Measurements from ENCODE around the gene RETREG3. TPM values are rescaled to one million over a fixed set of nuclear protein-coding genes. Genes with fewer than 3 reads are reported as not detected.
"Not testable (repeated sequence)": the region's sequence is repeated elsewhere in the genome, so short reads cannot be mapped to it uniquely, and the experiment has no call there.

RETREG3 gene
- polyA plus RNA-seq, 1 of the 3 experiments (the other 2 are of a cell fraction) = 13.3 TPM

GRCh38 chr17:42627032-42627764, 18.0 kb upstream of the RETREG3 start:
- H3K36me3 ChIP-seq (replicated peaks in 1 of 2; ENCODE audit: control insufficient read depth in 1 of 2, insufficient read depth in 2 of 2, low read length in 1 of 2); H3K9ac ChIP-seq; H2AFZ ChIP-seq (ENCODE audit: low read depth); H3K9me2 ChIP-seq; H4K20me1 ChIP-seq (ENCODE audit: insufficient read depth); DNase-seq; H3K4me3 ChIP-seq (ENCODE audit: low read depth in 2 of 2, low read length in 1 of 2); H3K4me1 ChIP-seq (ENCODE audit: control insufficient read depth in 1 of 2, insufficient read depth in 2 of 2, low read depth in 1 of 2, low read length in 1 of 2); H3K4me2 ChIP-seq; H3K27me3 ChIP-seq (ENCODE audit: insufficient read depth); H3K79me2 ChIP-seq (ENCODE audit: insufficient read depth); POLR2A ChIA-PET; H3K27ac ChIP-seq (ENCODE audit: low read depth in 2 of 2, low read length in 1 of 2); H3F3A ChIP-seq (replicated peaks; ENCODE audit: insufficient read depth); H3K9me3 ChIP-seq: not testable (repeated sequence)
- CTCF ChIA-PET = interaction anchor here (2.6 kb wide), 1 partner anchor 40 kb away, joined by 6 read pairs; no protein-coding TSS in a partner anchor
- 89% methylated on average over 5 of the region's 6 CpGs for WGBS (ENCODE audit: low lambda C conversion rate)

- ChIA-PET POLR2A (no interaction called here), CTCF (interaction anchor here (0.8 to 1.8 kb wide), 4 partner anchors 44 to 96 kb away, joined by 3 to 6 read pairs (median 3); no protein-coding TSS in a partner anchor)
- no peak for DNase-seq
- no peaks in the 10 kb centered on the region for H3K79me2 ChIP-seq (ENCODE audit: insufficient read depth)
- peaks cover 0 to 2% of the 10 kb centered on the region in 2 experiments; a peak in 1 of 4 replicates for H3K4me1 ChIP-seq (ENCODE audit: control insufficient read depth in 1 of 2, insufficient read depth in 2 of 2, low read depth in 1 of 2, low read length in 1 of 2)
- TF ChIP-seq, protein P1, sequence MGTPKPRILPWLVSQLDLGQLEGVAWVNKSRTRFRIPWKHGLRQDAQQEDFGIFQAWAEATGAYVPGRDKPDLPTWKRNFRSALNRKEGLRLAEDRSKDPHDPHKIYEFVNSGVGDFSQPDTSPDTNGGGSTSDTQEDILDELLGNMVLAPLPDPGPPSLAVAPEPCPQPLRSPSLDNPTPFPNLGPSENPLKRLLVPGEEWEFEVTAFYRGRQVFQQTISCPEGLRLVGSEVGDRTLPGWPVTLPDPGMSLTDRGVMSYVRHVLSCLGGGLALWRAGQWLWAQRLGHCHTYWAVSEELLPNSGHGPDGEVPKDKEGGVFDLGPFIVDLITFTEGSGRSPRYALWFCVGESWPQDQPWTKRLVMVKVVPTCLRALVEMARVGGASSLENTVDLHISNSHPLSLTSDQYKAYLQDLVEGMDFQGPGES (IDR thresholded peaks at IDR 0.05; ENCODE audit: low read depth, low read length) = no peak
- TF ChIP-seq EP300 (IDR thresholded peaks at IDR 0.05; ENCODE audit: borderline replicate concordance in 1 of 2, low read depth in 1 of 2, low read length in 1 of 2) = no peak
- TF ChIP-seq, protein P2, sequence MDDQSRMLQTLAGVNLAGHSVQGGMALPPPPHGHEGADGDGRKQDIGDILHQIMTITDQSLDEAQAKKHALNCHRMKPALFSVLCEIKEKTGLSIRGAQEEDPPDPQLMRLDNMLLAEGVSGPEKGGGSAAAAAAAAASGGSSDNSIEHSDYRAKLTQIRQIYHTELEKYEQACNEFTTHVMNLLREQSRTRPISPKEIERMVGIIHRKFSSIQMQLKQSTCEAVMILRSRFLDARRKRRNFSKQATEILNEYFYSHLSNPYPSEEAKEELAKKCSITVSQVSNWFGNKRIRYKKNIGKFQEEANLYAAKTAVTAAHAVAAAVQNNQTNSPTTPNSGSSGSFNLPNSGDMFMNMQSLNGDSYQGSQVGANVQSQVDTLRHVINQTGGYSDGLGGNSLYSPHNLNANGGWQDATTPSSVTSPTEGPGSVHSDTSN (IDR thresholded peaks at IDR 0.05) = no peak
- TF ChIP-seq, protein P3, sequence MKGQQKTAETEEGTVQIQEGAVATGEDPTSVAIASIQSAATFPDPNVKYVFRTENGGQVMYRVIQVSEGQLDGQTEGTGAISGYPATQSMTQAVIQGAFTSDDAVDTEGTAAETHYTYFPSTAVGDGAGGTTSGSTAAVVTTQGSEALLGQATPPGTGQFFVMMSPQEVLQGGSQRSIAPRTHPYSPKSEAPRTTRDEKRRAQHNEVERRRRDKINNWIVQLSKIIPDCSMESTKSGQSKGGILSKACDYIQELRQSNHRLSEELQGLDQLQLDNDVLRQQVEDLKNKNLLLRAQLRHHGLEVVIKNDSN (IDR thresholded peaks at IDR 0.05; ENCODE audit: borderline replicate concordance, low read depth) = no peak
- no peak for TF ChIP-seq POLR2AphosphoS5 (IDR thresholded peaks at IDR 0.05; ENCODE audit: low read depth, low read length)
- no peak for TF ChIP-seq TCF12 (IDR thresholded peaks at IDR 0.05)
- no peak for TF ChIP-seq NRF1 (IDR thresholded peaks at IDR 0.05; ENCODE audit: low read depth, low read length)
- TF ChIP-seq EZH2phosphoT487 (IDR thresholded peaks at IDR 0.05; ENCODE audit: borderline replicate concordance, low read depth) = no peak
- TF ChIP-seq ZBTB33 (IDR thresholded peaks at IDR 0.05; ENCODE audit: borderline replicate concordance, low read depth) = no peak
- TF ChIP-seq FOXM1 (IDR thresholded peaks at IDR 0.05; ENCODE audit: low read depth) = no peak
- TF ChIP-seq RAD21 (IDR thresholded peaks at IDR 0.05; ENCODE audit: low read length) = no peak
- TF ChIP-seq CHD2 (IDR thresholded peaks at IDR 0.05; ENCODE audit: low read length, partially characterized antibody) = no peak
- TF ChIP-seq RFX5 (IDR thresholded peaks at IDR 0.05; ENCODE audit: low read length) = no peak
- TF ChIP-seq GABPA (IDR thresholded peaks at IDR 0.05; ENCODE audit: low read depth) = no peak
- no peak for TF ChIP-seq ELF1 (IDR thresholded peaks at IDR 0.05)
- TF ChIP-seq FOXJ3 (CRISPR knock-in tag; IDR thresholded peaks at IDR 0.05) = no peak
- no peak; the same call in 1 of the 2 replicates for TF ChIP-seq FOSL2 (IDR thresholded peaks at IDR 0.05; ENCODE audit: borderline replicate concordance, low read depth)
- no peak for TF ChIP-seq GATA2 (CRISPR knock-in tag; IDR thresholded peaks at IDR 0.05)
- no peak for TF ChIP-seq MEF2A (IDR thresholded peaks at IDR 0.05; ENCODE audit: borderline replicate concordance, low read depth)
- no peaks in the 10 kb centered on the region for H4K20me1 ChIP-seq (ENCODE audit: insufficient read depth)
- H3F3A ChIP-seq (replicated peaks; ENCODE audit: insufficient read depth) = no peaks in the 10 kb centered on the region
- no peak overlapping the region for H3K27ac ChIP-seq (ENCODE audit: low read depth in 2 of 2, low read length in 1 of 2)
- no peak overlapping the region for H3K4me2 ChIP-seq
- no peak overlapping the region for H2AFZ ChIP-seq (ENCODE audit: low read depth)
- H3K9ac ChIP-seq = no peak overlapping the region
- H3K4me3 ChIP-seq (ENCODE audit: low read depth in 2 of 2, low read length in 1 of 2) = no peak overlapping the region
- no peaks in the 10 kb centered on the region for H3K9me2 ChIP-seq
- H3K9me3 ChIP-seq = no peaks in the 10 kb centered on the region
- H3K36me3 ChIP-seq (replicated peaks in 1 of 2; ENCODE audit: control insufficient read depth in 1 of 2, insufficient read depth in 2 of 2, low read length in 1 of 2) = no peaks in the 10 kb centered on the region
- 74% methylated on average over 7 of the region's 7 CpGs for WGBS (ENCODE audit: low lambda C conversion rate)
- no peaks in the 10 kb centered on the region for H3K27me3 ChIP-seq (ENCODE audit: insufficient read depth)
Measured at GRCh38 chr17:42623732-42624596, 14.8 kb upstream of the RETREG3 start.
